Activated T-helper 2 cell treated with anti-CD3 and anti-CD28 coated beads, Interferon-gamma antibody, Interleukin-2, Interleukin-4, amounts not matched to agents 10 μg/mL and 5 μg/mL and 100 μg/mL, durations not matched to agents 14 hours and 24 hours and 36 hours (primary cell): ENCODE data around the gene TJAP1. TPM values are rescaled to one million over a fixed set of nuclear protein-coding genes. Genes with fewer than 3 reads are reported as not detected.
A peak's percentile ranks its signal among the peaks of the same experiment; 100 is the strongest.
"Not testable (repeated sequence)": the region's sequence is repeated elsewhere in the genome, so short reads cannot be mapped to it uniquely, and the experiment has no call there.

Experiments
- DNase-seq: peaks from one replicate; pipeline ENCODE4 v3.0.0; 2021; ENCODE audit warnings: low spot score
- H3K27ac Mint-ChIP-seq: one replicate; pipeline ENCODE4 v1.8.0; 2021; ENCODE audit warnings: mixed read lengths
- H3K27me3 Mint-ChIP-seq: one replicate; pipeline ENCODE4 v1.8.0; 2021; ENCODE audit warnings: low read depth, mixed read lengths
- H3K36me3 Mint-ChIP-seq: one replicate; pipeline ENCODE4 v1.8.0; 2021; ENCODE audit warnings: low read depth, mixed read lengths
- H3K4me1 Mint-ChIP-seq: one replicate; pipeline ENCODE4 v1.8.0; 2021; ENCODE audit warnings: low read depth, mixed read lengths
- H3K4me3 Mint-ChIP-seq: one replicate; pipeline ENCODE4 v1.8.0; 2021; ENCODE audit warnings: low read depth, mild to moderate bottlenecking, moderate library complexity, mixed read lengths
- H3K9me3 Mint-ChIP-seq: one replicate; pipeline ENCODE4 v1.8.0; 2021; ENCODE audit warnings: mixed read lengths
- intact Hi-C: fragments of 100-400 bp; cut with micrococcal nuclease; formaldehyde crosslinking; loops from one replicate; pipeline ENCODE4 v1.15.1; 2023
- total RNA-seq: library from RNA; stranded (reverse); gene quantifications from 2 replicates; pipeline ENCODE4 v1.2.3, GENCODE V29; 2022

The TJAP1 gene
- total RNA-seq, 1 donor from 2014 or later = 42.7 TPM

GRCh38 chr6:43516697-43517504 lies 39.5 kb downstream of the TJAP1 start, which contains the start of the genes POLR1C and YIPF3:
TSS of gene POLR1C (plus strand) at chr6:43517089. CDS start at chr6:43517110, 21 bp downstream.
TSS of gene YIPF3 (minus strand) at chr6:43516926. CDS start at chr6:43516807, 119 bp downstream.
- Mint-ChIP-seq H3K4me3 (no peak within 1 kb of the TSS), H3K9me3 (no peaks in the 10 kb centered on the region), H3K27me3 (no peaks in the 10 kb centered on the region), H3K4me1 (peaks cover 18% of the 10 kb centered on the region), H3K27ac (no peak within 1 kb of the TSS), H3K36me3 (peaks cover 40% of the 10 kb centered on the region)
- intact Hi-C loops = loop anchor here (1.0 to 5.0 kb wide), 3 partner anchors 60 to 345 kb away; partner anchors contain the start of genes GTPBP2, POLH, SRF and XPO5
- DNase-seq = peak; percentile 94

GRCh38 chr6:43517505-43518357 lies 40.4 kb downstream of the TJAP1 start:
- H3K27ac Mint-ChIP-seq = no peak overlapping the region
- H3K36me3 Mint-ChIP-seq = peaks cover 38% of the 10 kb centered on the region
- no peak for DNase-seq
- intact Hi-C loops = loop anchor here (1.0 to 5.0 kb wide), 3 partner anchors 59 to 345 kb away; partner anchors contain the start of genes GTPBP2, POLH, SRF and XPO5
- no peaks in the 10 kb centered on the region for H3K9me3 Mint-ChIP-seq
- H3K27me3 Mint-ChIP-seq = no peaks in the 10 kb centered on the region
- H3K4me1 Mint-ChIP-seq = peaks cover 18% of the 10 kb centered on the region
- H3K4me3 Mint-ChIP-seq = no peak overlapping the region

DNA sequence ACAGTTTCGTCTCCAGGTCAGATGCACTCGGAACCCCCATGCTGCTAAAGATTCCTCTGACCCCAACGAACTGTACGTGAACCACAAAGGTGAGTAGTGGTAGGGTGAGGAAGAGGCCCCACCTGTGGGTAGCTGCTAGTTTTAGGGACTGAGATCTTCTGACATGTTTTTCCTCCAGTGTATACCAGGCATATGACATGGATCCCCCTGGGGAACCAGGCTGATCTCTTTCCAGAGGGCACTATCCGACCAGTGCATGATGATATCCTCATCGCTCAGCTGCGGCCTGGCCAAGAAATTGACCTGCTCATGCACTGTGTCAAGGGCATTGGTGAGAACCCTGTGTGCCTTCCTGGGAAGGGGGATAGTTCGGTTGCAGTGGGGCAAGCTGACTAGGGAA lies 42.7 kb downstream of the TJAP1 start:
- intact Hi-C loops = no loop called here
- no peak overlapping the region for H3K27ac Mint-ChIP-seq
- DNase-seq = no peak
- peaks cover 44% of the 10 kb centered on the region for H3K36me3 Mint-ChIP-seq
- peaks cover 11% of the 10 kb centered on the region for H3K4me1 Mint-ChIP-seq
- no peak overlapping the region for H3K4me3 Mint-ChIP-seq
- H3K9me3 Mint-ChIP-seq = no peaks in the 10 kb centered on the region
- no peaks in the 10 kb centered on the region for H3K27me3 Mint-ChIP-seq

GRCh38 chr6:43521836-43522235 lies 44.5 kb downstream of the TJAP1 start:
- H3K27me3 Mint-ChIP-seq = no peaks in the 10 kb centered on the region
- peaks cover 54% of the 10 kb centered on the region for H3K36me3 Mint-ChIP-seq
- H3K27ac Mint-ChIP-seq = no peak overlapping the region
- DNase-seq = no peak
- H3K9me3 Mint-ChIP-seq = no peaks in the 10 kb centered on the region
- H3K4me1 Mint-ChIP-seq = no peaks in the 10 kb centered on the region
- H3K4me3 Mint-ChIP-seq = no peak overlapping the region
- intact Hi-C loops = no loop called here

GRCh38 chr6:43522547-43523261 lies 45.3 kb downstream of the TJAP1 start:
- no peaks in the 10 kb centered on the region for H3K4me1 Mint-ChIP-seq
- no peak for DNase-seq
- H3K36me3 Mint-ChIP-seq = peaks cover 63% of the 10 kb centered on the region
- no peak overlapping the region for H3K27ac Mint-ChIP-seq
- H3K4me3 Mint-ChIP-seq = no peak overlapping the region
- no peaks in the 10 kb centered on the region for H3K27me3 Mint-ChIP-seq
- intact Hi-C loops = no loop called here
- no peaks in the 10 kb centered on the region for H3K9me3 Mint-ChIP-seq

GRCh38 chr6:43523284-43523683 lies 45.9 kb downstream of the TJAP1 start:
- Mint-ChIP-seq H3K4me3 (no peak overlapping the region), H3K4me1 (no peaks in the 10 kb centered on the region), H3K27ac (no peak overlapping the region), H3K9me3 (no peaks in the 10 kb centered on the region), H3K36me3 (peaks cover 69% of the 10 kb centered on the region), H3K27me3 (no peaks in the 10 kb centered on the region)
- no peak for DNase-seq
- intact Hi-C loops = no loop called here

- Mint-ChIP-seq H3K4me3 (no peak overlapping the region), H3K36me3 (peaks cover 80% of the 10 kb centered on the region), H3K9me3 (no peaks in the 10 kb centered on the region), H3K27me3 (no peaks in the 10 kb centered on the region), H3K27ac (no peak overlapping the region), H3K4me1 (no peaks in the 10 kb centered on the region)
- intact Hi-C loops = no loop called here
- no peak for DNase-seq
These were observed 47.2 kb downstream of the TJAP1 start for GRCh38 chr6:43524483-43524961.

- intact Hi-C loops = no loop called here
- no peaks in the 10 kb centered on the region for H3K9me3 Mint-ChIP-seq
- no peak overlapping the region for H3K4me3 Mint-ChIP-seq
- no peak for DNase-seq
- H3K27me3 Mint-ChIP-seq = no peaks in the 10 kb centered on the region
- peaks cover 70% of the 10 kb centered on the region for H3K36me3 Mint-ChIP-seq
- H3K4me1 Mint-ChIP-seq = no peaks in the 10 kb centered on the region
- H3K27ac Mint-ChIP-seq = no peak overlapping the region
These were observed 54.8 kb downstream of the TJAP1 start for GRCh38 chr6:43532201-43532600.

GRCh38 chr6:43538986-43539385 lies 61.6 kb downstream of the TJAP1 start:
- H3K9me3 Mint-ChIP-seq, H3K27me3 Mint-ChIP-seq, DNase-seq, H3K4me3 Mint-ChIP-seq, intact Hi-C loops, H3K4me1 Mint-ChIP-seq, H3K27ac Mint-ChIP-seq: not testable (repeated sequence)
- peaks cover 49% of the 10 kb centered on the region for H3K36me3 Mint-ChIP-seq

GRCh38 chr6:43539409-43539808 lies 62.0 kb downstream of the TJAP1 start:
- H3K27ac Mint-ChIP-seq, H3K27me3 Mint-ChIP-seq, H3K4me1 Mint-ChIP-seq, intact Hi-C loops, H3K4me3 Mint-ChIP-seq, DNase-seq, H3K9me3 Mint-ChIP-seq: not testable (repeated sequence)
- H3K36me3 Mint-ChIP-seq = peaks cover 47% of the 10 kb centered on the region

DNA sequence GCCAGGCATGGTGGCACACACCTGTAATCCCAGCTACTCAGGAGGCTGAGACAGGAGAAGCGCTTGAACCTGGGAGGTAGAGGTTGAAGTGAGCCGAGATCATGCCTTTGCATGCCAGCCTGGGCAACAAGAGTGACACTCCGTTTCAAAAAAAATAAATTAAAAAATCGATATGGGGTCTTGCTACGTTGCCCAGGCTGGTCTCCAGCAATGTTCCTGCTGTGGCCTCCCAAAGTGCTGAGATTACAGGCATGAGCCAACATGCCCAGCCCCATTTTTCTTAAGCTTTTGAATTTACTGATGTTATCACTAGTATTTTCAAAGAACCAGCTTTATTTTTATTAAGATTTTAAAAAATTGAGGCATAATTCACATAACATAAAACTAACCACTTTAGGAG lies 63.1 kb downstream of the TJAP1 start:
- no peaks in the 10 kb centered on the region for H3K9me3 Mint-ChIP-seq
- no peak overlapping the region for H3K27ac Mint-ChIP-seq
- DNase-seq = no peak
- H3K36me3 Mint-ChIP-seq = peaks cover 55% of the 10 kb centered on the region
- no peak overlapping the region for H3K4me3 Mint-ChIP-seq
- H3K4me1 Mint-ChIP-seq = no peaks in the 10 kb centered on the region
- intact Hi-C loops = no loop called here
- H3K27me3 Mint-ChIP-seq = no peaks in the 10 kb centered on the region

- intact Hi-C loops = no loop called here
- H3K4me1 Mint-ChIP-seq = no peaks in the 10 kb centered on the region
- no peak for DNase-seq
- no peaks in the 10 kb centered on the region for H3K9me3 Mint-ChIP-seq
- peaks cover 66% of the 10 kb centered on the region for H3K36me3 Mint-ChIP-seq
- H3K27ac Mint-ChIP-seq = no peak overlapping the region
- H3K27me3 Mint-ChIP-seq = no peaks in the 10 kb centered on the region
- no peak overlapping the region for H3K4me3 Mint-ChIP-seq
These were observed 64.6 kb downstream of the TJAP1 start for GRCh38 chr6:43541774-43542471.
